ENCODE measurements around the gene SCP2.

The SCP2 gene

GRCh38 chr1:53031732-53032131 is 104.7 kb downstream of the SCP2 start:
- CTCF ChIA-PET, result interaction anchor here (0.8 kb wide), 1 partner anchor 145 kb away, joined by 3 read pairs; no protein-coding TSS in a partner anchor
- POLR2A ChIA-PET, result no interaction called here

DNA sequence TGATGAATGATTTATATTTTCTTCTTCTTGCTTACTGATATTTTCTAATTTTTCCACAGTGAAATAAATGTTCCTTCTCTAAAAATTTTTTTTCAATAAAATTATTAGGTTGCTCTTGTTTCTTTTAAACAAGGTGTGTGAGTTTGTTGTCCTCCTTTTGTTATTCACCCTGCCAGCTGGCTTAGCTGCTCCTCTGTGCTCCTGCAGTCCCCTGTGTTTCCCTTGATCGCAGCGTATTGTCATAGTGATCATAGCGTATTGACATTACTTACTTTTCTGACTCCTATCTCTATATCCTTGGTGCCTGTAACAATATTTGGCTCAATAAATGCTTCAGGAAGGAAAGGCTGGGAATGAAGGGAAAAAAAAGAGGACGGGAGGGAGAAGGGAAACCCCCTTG is 110.1 kb downstream of the SCP2 start:
- DNase-seq (ENCODE audit: low read depth, low spot score), result no peak
- ChIA-PET CTCF (no interaction called here), POLR2A (no interaction called here)
- TF ChIP-seq CTCF (IDR thresholded peaks at IDR 0.05; ENCODE audit: insufficient read depth, low read length, missing control alignments), result no peak
- no peak overlapping the region for H3K4me3 ChIP-seq (ENCODE audit: low read depth, low read length)

More at GRCh38 chr1:53031732-53032131, 104.7 kb downstream of the SCP2 start:
- no peak overlapping the region for H3K4me3 ChIP-seq (ENCODE audit: low read depth, low read length)
- no peak for TF ChIP-seq CTCF (IDR thresholded peaks at IDR 0.05; ENCODE audit: insufficient read depth, low read length, missing control alignments)
- no peak for DNase-seq (ENCODE audit: low read depth, low spot score)

DNA sequence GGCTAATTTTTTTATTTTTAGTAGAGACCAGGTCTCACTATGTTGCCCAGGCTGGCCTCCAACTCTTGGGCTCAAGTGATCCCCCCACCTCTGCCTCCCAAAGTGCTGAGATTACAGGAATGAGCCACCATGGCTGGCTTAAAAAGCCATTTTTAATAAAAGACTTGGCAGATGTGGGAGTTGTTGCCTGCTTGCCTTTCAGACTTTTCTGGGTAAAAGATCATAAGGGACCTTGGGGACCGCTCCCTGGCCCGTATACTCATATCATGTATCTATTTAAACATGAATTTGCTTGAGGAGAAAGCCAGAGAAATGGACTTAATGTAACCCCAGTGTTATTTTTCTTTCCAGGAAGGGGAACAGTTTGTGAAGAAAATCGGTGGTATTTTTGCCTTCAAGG is 111.5 kb downstream of the SCP2 start:
- ChIA-PET POLR2A (no interaction called here), CTCF (no interaction called here)
- H3K4me3 ChIP-seq (ENCODE audit: low read depth, low read length), result no peak overlapping the region
- DNase-seq (ENCODE audit: low read depth, low spot score), result no peak
- TF ChIP-seq CTCF (IDR thresholded peaks at IDR 0.05; ENCODE audit: insufficient read depth, low read length, missing control alignments), result no peak

DNA sequence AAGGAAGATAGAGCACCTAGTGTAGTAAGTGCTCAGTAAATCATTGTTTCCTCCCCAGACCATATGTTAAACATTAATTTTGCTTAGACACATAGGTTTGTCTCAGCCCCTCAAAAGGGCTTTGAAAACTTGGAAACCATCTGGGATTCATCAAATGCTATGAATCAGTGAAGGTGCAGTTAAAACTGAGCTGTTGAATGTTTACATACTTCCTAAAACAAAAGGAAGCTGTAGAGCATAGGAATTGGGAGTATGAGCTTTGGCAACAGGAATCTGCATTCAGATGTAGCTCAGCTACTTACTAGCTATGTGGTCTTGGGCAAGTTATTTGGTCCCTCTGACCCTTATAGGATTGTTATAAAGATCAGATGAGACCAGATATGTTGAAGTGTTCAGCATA is 116.2 kb downstream of the SCP2 start:
- POLR2A ChIA-PET, result interaction anchor here (0.6 to 1.5 kb wide), 4 partner anchors 17 to 153 kb away, joined by 3 to 4 read pairs (median 4); no protein-coding TSS in a partner anchor

DNA sequence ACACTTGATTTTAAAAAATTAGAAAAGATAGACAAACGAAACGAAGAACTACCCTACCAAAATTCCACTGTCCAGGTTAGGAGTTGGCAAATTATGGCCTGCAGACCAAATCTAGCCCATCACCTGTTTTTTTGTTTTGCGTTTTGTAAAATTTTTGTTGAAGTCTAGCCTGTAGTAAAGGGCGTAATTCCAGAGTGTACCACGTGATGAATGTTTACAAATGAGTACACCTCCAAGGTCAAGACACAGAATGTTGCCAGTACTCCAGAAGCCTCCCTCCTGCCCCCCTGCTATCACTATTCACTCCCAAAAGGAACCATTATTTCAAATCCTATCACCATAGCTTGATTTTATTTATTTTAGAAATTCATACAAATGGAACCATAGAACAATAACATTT is 117.8 kb downstream of the SCP2 start:
- CTCF ChIA-PET, result no interaction called here
- DNase-seq (ENCODE audit: low read depth, low spot score), result no peak
- H3K4me3 ChIP-seq (ENCODE audit: low read depth, low read length), result no peak overlapping the region
- no peak for TF ChIP-seq CTCF (IDR thresholded peaks at IDR 0.05; ENCODE audit: insufficient read depth, low read length, missing control alignments)
- POLR2A ChIA-PET, result no interaction called here

More for the DNA sequence above, 116.2 kb downstream of the SCP2 start:
- DNase-seq (ENCODE audit: low read depth, low spot score), result peak; percentile 53
- no peak overlapping the region for H3K4me3 ChIP-seq (ENCODE audit: low read depth, low read length)
- no peak for TF ChIP-seq CTCF (IDR thresholded peaks at IDR 0.05; ENCODE audit: insufficient read depth, low read length, missing control alignments)
- CTCF ChIA-PET, result interaction anchor here (0.9 to 1.6 kb wide), 6 partner anchors 10 to 143 kb away, joined by 3 to 6 read pairs (median 4); no protein-coding TSS in a partner anchor

DNA sequence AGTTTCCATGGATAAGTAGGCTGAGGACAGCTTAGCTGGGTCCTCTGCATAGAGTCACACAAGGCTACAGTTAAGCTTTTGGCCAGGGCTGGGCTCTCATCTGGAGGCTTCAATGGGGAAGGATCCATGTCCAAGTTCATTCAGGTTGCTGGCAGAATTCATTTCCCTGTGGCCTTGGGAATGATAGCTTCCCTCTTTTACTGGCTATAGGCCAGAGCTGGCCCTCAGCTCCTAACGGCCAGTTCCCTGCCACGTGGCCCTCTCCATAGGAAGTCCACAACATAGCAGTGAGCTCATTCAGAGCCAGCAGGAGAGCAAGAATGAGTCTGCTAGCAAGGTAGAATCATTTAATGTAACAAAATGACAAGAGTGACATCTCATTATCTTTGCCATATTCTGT is 119.9 kb downstream of the SCP2 start:
- DNase-seq (ENCODE audit: low read depth, low spot score), result no peak
- H3K4me3 ChIP-seq (ENCODE audit: low read depth, low read length), result no peak overlapping the region
- TF ChIP-seq CTCF (IDR thresholded peaks at IDR 0.05; ENCODE audit: insufficient read depth, low read length, missing control alignments), result no peak
- ChIA-PET POLR2A (no interaction called here), CTCF (interaction anchor here (0.9 to 2.5 kb wide), 4 partner anchors 10 to 140 kb away, joined by 3 to 9 read pairs (median 4); no protein-coding TSS in a partner anchor)

All from AG04449 (cell line).